Measurements from ENCODE around the gene IWS1.

IWS1 gene

DNA sequence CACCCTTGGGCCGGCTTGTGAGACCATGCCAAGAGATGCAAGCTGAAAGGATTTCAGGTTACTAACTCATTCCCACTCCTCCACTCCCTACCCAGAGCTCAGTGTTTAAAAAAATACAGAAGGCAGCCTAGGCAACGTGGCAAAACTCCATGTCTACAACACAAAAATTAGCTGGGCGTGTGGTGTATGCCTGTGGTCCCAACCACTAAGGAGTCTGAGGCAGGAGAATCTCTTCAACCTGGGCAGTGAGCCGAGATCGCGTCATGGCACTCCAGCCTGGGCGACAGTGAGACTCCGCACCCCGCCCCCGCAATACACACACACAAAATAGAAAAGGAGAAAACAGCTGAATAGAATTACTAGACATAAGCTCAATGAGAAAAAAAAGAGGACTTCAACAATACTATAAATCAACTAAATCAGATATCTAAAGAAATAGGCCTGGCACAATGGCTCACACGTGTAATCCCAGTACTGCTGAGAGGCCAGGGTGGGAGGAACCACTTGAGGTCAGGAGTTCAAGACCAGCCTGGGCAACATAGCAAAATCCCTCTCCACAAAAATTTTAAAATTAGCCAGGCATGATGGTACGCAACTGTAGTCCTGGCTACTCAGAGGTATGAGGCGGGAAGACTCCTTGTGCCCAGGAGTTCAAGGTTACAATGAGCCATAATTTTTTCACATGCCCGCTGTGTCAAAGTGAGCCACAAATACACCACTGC lies 10.1 kb downstream of the IWS1 start:
- no peak for TF ChIP-seq ELF4 (IDR thresholded peaks at IDR 0.05)
- no peak for TF ChIP-seq HDGF (IDR thresholded peaks at IDR 0.05; ENCODE audit: borderline replicate concordance)
- TF ChIP-seq BHLHE40 (IDR thresholded peaks at IDR 0.05; ENCODE audit: borderline replicate concordance): no peak
- TF ChIP-seq SUZ12 (IDR thresholded peaks at IDR 0.05): no peak
- TF ChIP-seq, protein P1, sequence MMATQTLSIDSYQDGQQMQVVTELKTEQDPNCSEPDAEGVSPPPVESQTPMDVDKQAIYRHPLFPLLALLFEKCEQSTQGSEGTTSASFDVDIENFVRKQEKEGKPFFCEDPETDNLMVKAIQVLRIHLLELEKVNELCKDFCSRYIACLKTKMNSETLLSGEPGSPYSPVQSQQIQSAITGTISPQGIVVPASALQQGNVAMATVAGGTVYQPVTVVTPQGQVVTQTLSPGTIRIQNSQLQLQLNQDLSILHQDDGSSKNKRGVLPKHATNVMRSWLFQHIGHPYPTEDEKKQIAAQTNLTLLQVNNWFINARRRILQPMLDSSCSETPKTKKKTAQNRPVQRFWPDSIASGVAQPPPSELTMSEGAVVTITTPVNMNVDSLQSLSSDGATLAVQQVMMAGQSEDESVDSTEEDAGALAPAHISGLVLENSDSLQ (IDR thresholded peaks at IDR 0.05): no peak
- POLR2A ChIA-PET: interaction anchor here (0.9 to 1.4 kb wide), 2 partner anchors 9 to 11 kb away, joined by 3 to 5 read pairs; no protein-coding TSS in a partner anchor
- CTCF ChIA-PET: interaction anchor here (0.6 kb wide), 1 partner anchor 663 kb away, joined by 3 read pairs; no protein-coding TSS in a partner anchor
- DNase-seq (ENCODE audit: extremely low spot score): no peak

- ChIA-PET POLR2A (interaction anchor here (0.9 to 1.4 kb wide), 3 partner anchors 9 to 11 kb away, joined by 3 to 5 read pairs (median 3); no protein-coding TSS in a partner anchor), CTCF (interaction anchor here (0.6 kb wide), 1 partner anchor 664 kb away, joined by 3 read pairs; no protein-coding TSS in a partner anchor)
- TF ChIP-seq L3MBTL2 (conservative IDR thresholded peaks at IDR 0.05): no peak
- no peak for TF ChIP-seq FOXK2 (IDR thresholded peaks at IDR 0.05)
- no peak for TF ChIP-seq FOXA1 (IDR thresholded peaks at IDR 0.05)
- TF ChIP-seq SUZ12 (IDR thresholded peaks at IDR 0.05): no peak
- no peak for TF ChIP-seq NFRKB (IDR thresholded peaks at IDR 0.05)
- TF ChIP-seq SP1 (IDR thresholded peaks at IDR 0.05): no peak
- no peak for TF ChIP-seq ZNF384 (IDR thresholded peaks at IDR 0.05)
- no peak for TF ChIP-seq ELF4 (IDR thresholded peaks at IDR 0.05)
- TF ChIP-seq ARNT (IDR thresholded peaks at IDR 0.05): no peak
- no peak for TF ChIP-seq FOXM1 (IDR thresholded peaks at IDR 0.05; ENCODE audit: borderline replicate concordance)
- TF ChIP-seq BHLHE40 (IDR thresholded peaks at IDR 0.05; ENCODE audit: borderline replicate concordance): no peak
- TF ChIP-seq, protein P1 (IDR thresholded peaks at IDR 0.05): no peak
- no peak for TF ChIP-seq HDGF (IDR thresholded peaks at IDR 0.05; ENCODE audit: borderline replicate concordance)
- no peak for TF ChIP-seq LEF1 (IDR thresholded peaks at IDR 0.05; ENCODE audit: borderline replicate concordance)
- no peak for TF ChIP-seq TARDBP (IDR thresholded peaks at IDR 0.05)
- no peak for TF ChIP-seq CTBP1 (IDR thresholded peaks at IDR 0.05; ENCODE audit: borderline replicate concordance)
- DNase-seq (ENCODE audit: extremely low spot score): no peak
Measured at GRCh38 chr2:127515383-127515915, 10.8 kb downstream of the IWS1 start.

- TF ChIP-seq FOXA1 (IDR thresholded peaks at IDR 0.05) (no peak), CTBP1 (IDR thresholded peaks at IDR 0.05; ENCODE audit: borderline replicate concordance) (no peak), SP1 (IDR thresholded peaks at IDR 0.05) (no peak), LEF1 (IDR thresholded peaks at IDR 0.05; ENCODE audit: borderline replicate concordance) (no peak)
- POLR2A ChIA-PET: interaction anchor here (2.0 kb wide), 1 partner anchor 12 kb away, joined by 14 read pairs; the partner anchor contains the start of gene IWS1
- CTCF ChIA-PET: no interaction called here
- no peak for DNase-seq (ENCODE audit: extremely low spot score)
Measured at GRCh38 chr2:127514485-127514884, 11.8 kb downstream of the IWS1 start.

GRCh38 chr2:127514076-127514475 lies 12.2 kb downstream of the IWS1 start:
- no peak for TF ChIP-seq CTBP1 (IDR thresholded peaks at IDR 0.05; ENCODE audit: borderline replicate concordance)
- TF ChIP-seq FOXM1 (IDR thresholded peaks at IDR 0.05; ENCODE audit: borderline replicate concordance): no peak
- TF ChIP-seq SP1 (IDR thresholded peaks at IDR 0.05): no peak
- no peak for TF ChIP-seq BHLHE40 (IDR thresholded peaks at IDR 0.05; ENCODE audit: borderline replicate concordance)
- no peak for DNase-seq (ENCODE audit: extremely low spot score)
- POLR2A ChIA-PET: interaction anchor here (2.0 kb wide), 1 partner anchor 13 kb away, joined by 14 read pairs; the partner anchor contains the start of gene IWS1
- CTCF ChIA-PET: no interaction called here

GRCh38 chr2:127512362-127512761 lies 13.9 kb downstream of the IWS1 start:
- ChIA-PET POLR2A (interaction anchor here (2.8 kb wide), 1 partner anchor 14 kb away, joined by 11 read pairs; the partner anchor contains the start of gene IWS1), CTCF (no interaction called here)

More at GRCh38 chr2:127512362-127512761, 13.9 kb downstream of the IWS1 start:
- TF ChIP-seq ELF4 (IDR thresholded peaks at IDR 0.05): no peak
- TF ChIP-seq SP1 (IDR thresholded peaks at IDR 0.05): no peak
- no peak for TF ChIP-seq BHLHE40 (IDR thresholded peaks at IDR 0.05; ENCODE audit: borderline replicate concordance)
- no peak for TF ChIP-seq FOXK2 (IDR thresholded peaks at IDR 0.05)
- TF ChIP-seq SUZ12 (IDR thresholded peaks at IDR 0.05): no peak
- TF ChIP-seq FOXM1 (IDR thresholded peaks at IDR 0.05; ENCODE audit: borderline replicate concordance): no peak
- TF ChIP-seq, protein P1 (IDR thresholded peaks at IDR 0.05): no peak
- TF ChIP-seq ZNF384 (IDR thresholded peaks at IDR 0.05): no peak
- TF ChIP-seq LEF1 (IDR thresholded peaks at IDR 0.05; ENCODE audit: borderline replicate concordance): no peak
- no peak for TF ChIP-seq L3MBTL2 (conservative IDR thresholded peaks at IDR 0.05)
- TF ChIP-seq NFRKB (IDR thresholded peaks at IDR 0.05): no peak
- TF ChIP-seq CTBP1 (IDR thresholded peaks at IDR 0.05; ENCODE audit: borderline replicate concordance): no peak
- no peak for TF ChIP-seq HDGF (IDR thresholded peaks at IDR 0.05; ENCODE audit: borderline replicate concordance)
- TF ChIP-seq FOXA1 (IDR thresholded peaks at IDR 0.05): no peak
- no peak for TF ChIP-seq ARNT (IDR thresholded peaks at IDR 0.05)
- no peak for TF ChIP-seq TARDBP (IDR thresholded peaks at IDR 0.05)
- DNase-seq (ENCODE audit: extremely low spot score): no peak

Data from HEK293T (cell line).